ENCODE results near the gene TMEM19.

TMEM19 gene

GRCh38 chr12:71685914-71686657, at the start of gene TMEM19:
TMEM19 (plus strand) TSS chr12:71686082; CDS start chr12:71686681, 599 bp downstream.
- Histone ChIP-seq H3K27me3 (no peaks in the 10 kb centered on the region), H3K36me3 (no peaks in the 10 kb centered on the region), H3K4me1 (peaks cover 34% of the 10 kb centered on the region), H3K9me3 (no peaks in the 10 kb centered on the region), H3K27ac (peak within 1 kb of the TSS; percentile 80), H3K4me2 (peak within 1 kb of the TSS; percentile 87), H3K4me3 (peak within 1 kb of the TSS; percentile 73), H3K9ac (peak within 1 kb of the TSS; percentile 82), H4K20me1 (no peaks in the 10 kb centered on the region)
- TF ChIP-seq Cebpa-rat (IDR thresholded peaks at IDR 0.05): no peak

- no peak overlapping the region for H3K9ac ChIP-seq
- H3K9me3 ChIP-seq: no peaks in the 10 kb centered on the region
- no peaks in the 10 kb centered on the region for H3K27me3 ChIP-seq
- H3K4me2 ChIP-seq: no peak overlapping the region
- H3K4me3 ChIP-seq: no peak overlapping the region
- no peaks in the 10 kb centered on the region for H3K4me1 ChIP-seq
- TF ChIP-seq Cebpa-rat (IDR thresholded peaks at IDR 0.05): no peak
- H4K20me1 ChIP-seq: peaks cover 36% of the 10 kb centered on the region
- peaks cover 91% of the 10 kb centered on the region for H3K36me3 ChIP-seq
- H3K27ac ChIP-seq: no peak overlapping the region
Observed at GRCh38 chr12:71636704-71637115, 49.2 kb upstream of the TMEM19 start.

GRCh38 chr12:71638499-71638898, 47.4 kb upstream of the TMEM19 start:
- TF ChIP-seq Cebpa-rat (IDR thresholded peaks at IDR 0.05): no peak
- H3K4me2 ChIP-seq: no peak overlapping the region
- no peak overlapping the region for H3K27ac ChIP-seq
- H3K4me3 ChIP-seq: no peak overlapping the region
- H4K20me1 ChIP-seq: peaks cover 47% of the 10 kb centered on the region
- H3K36me3 ChIP-seq: peaks cover 91% of the 10 kb centered on the region
- H3K27me3 ChIP-seq: no peaks in the 10 kb centered on the region
- no peaks in the 10 kb centered on the region for H3K9me3 ChIP-seq
- H3K9ac ChIP-seq: no peak overlapping the region
- no peaks in the 10 kb centered on the region for H3K4me1 ChIP-seq

- peaks cover 91% of the 10 kb centered on the region for H3K36me3 ChIP-seq
- H3K4me3 ChIP-seq: no peak overlapping the region
- no peak overlapping the region for H3K9ac ChIP-seq
- no peaks in the 10 kb centered on the region for H3K27me3 ChIP-seq
- H3K4me1 ChIP-seq: no peaks in the 10 kb centered on the region
- no peak for TF ChIP-seq Cebpa-rat (IDR thresholded peaks at IDR 0.05)
- peaks cover 47% of the 10 kb centered on the region for H4K20me1 ChIP-seq
- no peak overlapping the region for H3K27ac ChIP-seq
- no peak overlapping the region for H3K4me2 ChIP-seq
- no peaks in the 10 kb centered on the region for H3K9me3 ChIP-seq
Observed at GRCh38 chr12:71639341-71639760, 46.5 kb upstream of the TMEM19 start.

GRCh38 chr12:71640316-71640715, 45.6 kb upstream of the TMEM19 start:
- no peak overlapping the region for H3K27ac ChIP-seq
- no peaks in the 10 kb centered on the region for H3K9me3 ChIP-seq
- H3K36me3 ChIP-seq: peaks cover 91% of the 10 kb centered on the region
- no peaks in the 10 kb centered on the region for H3K4me1 ChIP-seq
- no peak for TF ChIP-seq Cebpa-rat (IDR thresholded peaks at IDR 0.05)
- H3K9ac ChIP-seq: no peak overlapping the region
- H3K4me3 ChIP-seq: no peak overlapping the region
- no peak overlapping the region for H3K4me2 ChIP-seq
- H4K20me1 ChIP-seq: peaks cover 47% of the 10 kb centered on the region
- H3K27me3 ChIP-seq: no peaks in the 10 kb centered on the region

GRCh38 chr12:71641390-71641789, 44.5 kb upstream of the TMEM19 start:
- Histone ChIP-seq H3K27ac (no peak overlapping the region), H3K9me3 (no peaks in the 10 kb centered on the region), H3K27me3 (no peaks in the 10 kb centered on the region), H4K20me1 (peaks cover 50% of the 10 kb centered on the region), H3K36me3 (peaks cover 90% of the 10 kb centered on the region), H3K4me1 (no peaks in the 10 kb centered on the region), H3K4me2 (no peak overlapping the region), H3K4me3 (no peak overlapping the region), H3K9ac (no peak overlapping the region)
- TF ChIP-seq Cebpa-rat (IDR thresholded peaks at IDR 0.05): no peak

- no peaks in the 10 kb centered on the region for H3K27me3 ChIP-seq
- no peak overlapping the region for H3K4me2 ChIP-seq
- H3K9me3 ChIP-seq: no peaks in the 10 kb centered on the region
- peaks cover 58% of the 10 kb centered on the region for H4K20me1 ChIP-seq
- H3K9ac ChIP-seq: no peak overlapping the region
- no peak for TF ChIP-seq Cebpa-rat (IDR thresholded peaks at IDR 0.05)
- H3K4me1 ChIP-seq: no peaks in the 10 kb centered on the region
- H3K27ac ChIP-seq: no peak overlapping the region
- peaks cover 93% of the 10 kb centered on the region for H3K36me3 ChIP-seq
- no peak overlapping the region for H3K4me3 ChIP-seq
Observed at GRCh38 chr12:71642264-71642663, 43.6 kb upstream of the TMEM19 start.

GRCh38 chr12:71645268-71645667, 40.6 kb upstream of the TMEM19 start:
- Histone ChIP-seq H3K9me3 (no peaks in the 10 kb centered on the region), H3K4me2 (no peak overlapping the region), H3K27ac (no peak overlapping the region), H4K20me1 (peaks cover 59% of the 10 kb centered on the region), H3K4me1 (no peaks in the 10 kb centered on the region), H3K36me3 (peaks cover 90% of the 10 kb centered on the region), H3K9ac (no peak overlapping the region), H3K27me3 (no peaks in the 10 kb centered on the region), H3K4me3 (no peak overlapping the region)
- TF ChIP-seq Cebpa-rat (IDR thresholded peaks at IDR 0.05): no peak

- Histone ChIP-seq H3K4me3 (no peak overlapping the region), H3K4me1 (no peaks in the 10 kb centered on the region), H3K36me3 (peaks cover 93% of the 10 kb centered on the region), H3K27me3 (no peaks in the 10 kb centered on the region), H3K27ac (no peak overlapping the region), H3K9ac (no peak overlapping the region), H3K9me3 (no peaks in the 10 kb centered on the region), H3K4me2 (no peak overlapping the region), H4K20me1 (peaks cover 63% of the 10 kb centered on the region)
- no peak for TF ChIP-seq Cebpa-rat (IDR thresholded peaks at IDR 0.05)
Observed at GRCh38 chr12:71646512-71646911, 39.4 kb upstream of the TMEM19 start.

GRCh38 chr12:71648537-71648936, 37.3 kb upstream of the TMEM19 start:
- Histone ChIP-seq H3K36me3 (peaks cover 92% of the 10 kb centered on the region), H4K20me1 (peaks cover 66% of the 10 kb centered on the region), H3K27ac (no peak overlapping the region), H3K4me2 (no peak overlapping the region), H3K4me3 (no peak overlapping the region), H3K9ac (no peak overlapping the region), H3K9me3 (peaks cover 8% of the 10 kb centered on the region), H3K27me3 (no peaks in the 10 kb centered on the region), H3K4me1 (no peaks in the 10 kb centered on the region)
- TF ChIP-seq Cebpa-rat (IDR thresholded peaks at IDR 0.05): no peak

Measured in BLaER1 (cell line).